GM19099 (cell line): ENCODE results near the gene AMPD3.

ENCODE experiments used
- POLR2A ChIP-seq: IDR thresholded peaks from 3 replicates; pipeline ENCODE4 v1.6.1; 2011; ENCODE audit warnings: low read depth; ENCODE audit not compliant: insufficient read length; ENCODE audit errors: extremely low read depth

The AMPD3 gene

GRCh38 chr11:10488121-10488933 lies 33.3 kb downstream of the AMPD3 start:
- no peak for TF ChIP-seq POLR2A

GRCh38 chr11:10488934-10489691 lies 34.0 kb downstream of the AMPD3 start:
- TF ChIP-seq POLR2A, result no peak

- no peak for TF ChIP-seq POLR2A
Measured at GRCh38 chr11:10490032-10490397, 35.0 kb downstream of the AMPD3 start.

- no peak for TF ChIP-seq POLR2A
Measured at GRCh38 chr11:10490398-10491241, 35.6 kb downstream of the AMPD3 start.

- TF ChIP-seq POLR2A, result no peak
Measured at GRCh38 chr11:10492084-10492483, 37.0 kb downstream of the AMPD3 start.

- TF ChIP-seq POLR2A, result no peak
Measured at GRCh38 chr11:10493041-10493663, 38.1 kb downstream of the AMPD3 start.

GRCh38 chr11:10494636-10495463 lies 39.8 kb downstream of the AMPD3 start:
- TF ChIP-seq POLR2A, result no peak

- TF ChIP-seq POLR2A, result no peak
Measured at GRCh38 chr11:10495464-10495786, 40.4 kb downstream of the AMPD3 start.

- no peak for TF ChIP-seq POLR2A
Measured at GRCh38 chr11:10496296-10496936, 41.4 kb downstream of the AMPD3 start.

- TF ChIP-seq POLR2A, result no peak
Measured at GRCh38 chr11:10497371-10498021, 42.4 kb downstream of the AMPD3 start.

GRCh38 chr11:10498022-10498400 lies 42.9 kb downstream of the AMPD3 start:
- TF ChIP-seq POLR2A, result no peak

GRCh38 chr11:10498426-10499250 lies 43.6 kb downstream of the AMPD3 start:
- no peak for TF ChIP-seq POLR2A

GRCh38 chr11:10499452-10499851 lies 44.4 kb downstream of the AMPD3 start:
- no peak for TF ChIP-seq POLR2A
